Measurements from ENCODE around the gene PUS7L.

PUS7L gene

GRCh38 chr12:43744826-43745225, 13.8 kb downstream of the PUS7L start:
- peaks cover 8% of the 10 kb centered on the region for H3K9me3 Mint-ChIP-seq
- H3K4me1 Mint-ChIP-seq, result no peaks in the 10 kb centered on the region
- peaks cover 38% of the 10 kb centered on the region for H3K36me3 Mint-ChIP-seq (ENCODE audit: low read depth)
- no peaks in the 10 kb centered on the region for H3K27me3 Mint-ChIP-seq (ENCODE audit: low read depth, poor library complexity)
- no peak for TF ChIP-seq CTCF (IDR thresholded peaks at IDR 0.05)
- no peak overlapping the region for H3K27ac Mint-ChIP-seq
- H3K4me3 Mint-ChIP-seq, result no peak overlapping the region
- DNase-seq, result no peak

- no peak for TF ChIP-seq CTCF (IDR thresholded peaks at IDR 0.05)
- no peak for DNase-seq
- Mint-ChIP-seq H3K9me3 (peaks cover 8% of the 10 kb centered on the region), H3K36me3 (ENCODE audit: low read depth) (peaks cover 30% of the 10 kb centered on the region), H3K4me1 (no peaks in the 10 kb centered on the region), H3K27ac (no peak overlapping the region), H3K27me3 (ENCODE audit: low read depth, poor library complexity) (no peaks in the 10 kb centered on the region), H3K4me3 (no peak overlapping the region)
Measured at GRCh38 chr12:43742106-43742505, 16.5 kb downstream of the PUS7L start.

GRCh38 chr12:43740511-43741100, 18.0 kb downstream of the PUS7L start:
- Mint-ChIP-seq H3K27ac (no peak overlapping the region), H3K27me3 (ENCODE audit: low read depth, poor library complexity) (no peaks in the 10 kb centered on the region), H3K9me3 (peaks cover 7% of the 10 kb centered on the region), H3K4me3 (no peak overlapping the region), H3K4me1 (no peaks in the 10 kb centered on the region), H3K36me3 (ENCODE audit: low read depth) (peaks cover 27% of the 10 kb centered on the region)
- no peak for DNase-seq
- TF ChIP-seq CTCF (IDR thresholded peaks at IDR 0.05), result no peak

- no peak for TF ChIP-seq CTCF (IDR thresholded peaks at IDR 0.05)
- Mint-ChIP-seq H3K36me3 (ENCODE audit: low read depth) (peaks cover 8% of the 10 kb centered on the region), H3K9me3 (no peaks in the 10 kb centered on the region), H3K4me1 (no peaks in the 10 kb centered on the region), H3K4me3 (no peak overlapping the region), H3K27ac (no peak overlapping the region), H3K27me3 (ENCODE audit: low read depth, poor library complexity) (no peaks in the 10 kb centered on the region)
- no peak for DNase-seq
Measured at GRCh38 chr12:43737646-43738045, 20.9 kb downstream of the PUS7L start.

- DNase-seq, result no peak
- Mint-ChIP-seq H3K4me1 (no peaks in the 10 kb centered on the region), H3K4me3 (no peak overlapping the region), H3K9me3 (no peaks in the 10 kb centered on the region), H3K27me3 (ENCODE audit: low read depth, poor library complexity) (no peaks in the 10 kb centered on the region), H3K27ac (no peak overlapping the region), H3K36me3 (ENCODE audit: low read depth) (peaks cover 8% of the 10 kb centered on the region)
- no peak for TF ChIP-seq CTCF (IDR thresholded peaks at IDR 0.05)
Measured at GRCh38 chr12:43736927-43737440, 21.6 kb downstream of the PUS7L start.

GRCh38 chr12:43733687-43734086, 24.9 kb downstream of the PUS7L start:
- H3K27ac Mint-ChIP-seq, result no peak overlapping the region
- no peak for DNase-seq
- peaks cover 8% of the 10 kb centered on the region for H3K36me3 Mint-ChIP-seq (ENCODE audit: low read depth)
- no peak overlapping the region for H3K4me3 Mint-ChIP-seq
- no peaks in the 10 kb centered on the region for H3K4me1 Mint-ChIP-seq
- H3K27me3 Mint-ChIP-seq (ENCODE audit: low read depth, poor library complexity), result no peaks in the 10 kb centered on the region
- H3K9me3 Mint-ChIP-seq, result no peaks in the 10 kb centered on the region
- no peak for TF ChIP-seq CTCF (IDR thresholded peaks at IDR 0.05)

Data from nephron progenitor cell (in vitro differentiated cells).